HepG2 (cell line): ENCODE data around the gene DNAAF3. TPM values are rescaled to one million over a fixed set of nuclear protein-coding genes. Genes with fewer than 3 reads are reported as not detected.

Experiments
- ATF4 ChIP-seq, 2 experiments: fragments of 450-650 bp in 1 of 2; sonication (generic) in 1 of 2; formaldehyde crosslinking; IDR thresholded peaks; 2 replicates each; pipeline versions ENCODE4 v1.5.0 to v1.8.0; 2020 to 2022; ENCODE audit warnings: mild to moderate bottlenecking in 1 of 2, missing genetic modification reagents in 1 of 2
- CREB1 ChIP-seq, 2 experiments: fragments of 450-650 bp in 1 of 2; IDR thresholded peaks; 2 replicates each; pipeline ENCODE4 v1.6.1; 2016 to 2017; ENCODE audit warnings: control low read depth in 1 of 2, mild to moderate bottlenecking in 1 of 2, missing compliant biosample characterization in 1 of 2, missing genetic modification characterization in 1 of 2
- FOXC1 ChIP-seq: sonication (generic); formaldehyde crosslinking; IDR thresholded peaks from 2 replicates; pipeline ENCODE4 v1.8.0; 2022; ENCODE audit warnings: mild to moderate bottlenecking, missing genetic modification reagents, borderline replicate concordance
- HMGXB4 ChIP-seq, 2 experiments: sonication (generic) in 1 of 2; formaldehyde crosslinking in 1 of 2; IDR thresholded peaks; 2 replicates each; pipeline versions ENCODE4 v1.4.0 to v1.6.1; 2018 to 2020; ENCODE audit warnings: missing genetic modification reagents in 2 of 2, borderline replicate concordance in 1 of 2, low read depth in 1 of 2, mild to moderate bottlenecking in 1 of 2, missing biosample characterization in 1 of 2
- MAF1 ChIP-seq: sonication (generic); formaldehyde crosslinking; IDR thresholded peaks from 2 replicates; pipeline ENCODE4 v1.5.0; 2020; ENCODE audit warnings: missing genetic modification reagents, borderline replicate concordance
- MIER2 ChIP-seq: IDR thresholded peaks from 2 replicates; pipeline ENCODE4 v1.6.1; 2016; ENCODE audit warnings: missing biosample characterization, missing genetic modification reagents
- MXD1 ChIP-seq: sonication (generic); formaldehyde crosslinking; IDR thresholded peaks from 2 replicates; pipeline ENCODE4 v1.4.0; 2020; ENCODE audit warnings: mild to moderate bottlenecking, missing genetic modification reagents
- NPAS2 ChIP-seq: sonication (generic); formaldehyde crosslinking; IDR thresholded peaks from 2 replicates; pipeline ENCODE4 v1.8.0; 2022; ENCODE audit warnings: mild to moderate bottlenecking, missing genetic modification reagents, borderline replicate concordance
- NR0B2 ChIP-seq: sonication (generic); formaldehyde crosslinking; IDR thresholded peaks from 2 replicates; pipeline ENCODE4 v1.4.0; 2020; ENCODE audit warnings: mild to moderate bottlenecking, missing genetic modification reagents
- PRDM15 ChIP-seq: sonication (generic); formaldehyde crosslinking; IDR thresholded peaks from 2 replicates; pipeline ENCODE4 v1.4.0; 2020; ENCODE audit warnings: missing genetic modification reagents
- SALL1 ChIP-seq: sonication (generic); formaldehyde crosslinking; IDR thresholded peaks from 2 replicates; pipeline ENCODE4 v1.8.0; 2022; ENCODE audit warnings: mild to moderate bottlenecking, missing genetic modification reagents
- SOX13 ChIP-seq, 3 experiments: fragments of 450-650 bp in 1 of 3; sonication (generic) in 1 of 3; formaldehyde crosslinking in 1 of 3; IDR thresholded peaks in 2 of 3; conservative IDR thresholded peaks in 1 of 3; 2 replicates each; pipeline versions ENCODE4 v1.5.0 to v1.6.1; 2016 to 2020; ENCODE audit warnings: antibody characterized with exemption in 1 of 3, mild to moderate bottlenecking in 1 of 3, missing compliant biosample characterization in 1 of 3, missing genetic modification reagents in 1 of 3, moderate library complexity in 1 of 3
- THAP11 ChIP-seq: IDR thresholded peaks from 2 replicates; pipeline ENCODE4 v1.6.1; 2016; ENCODE audit warnings: missing biosample characterization, missing genetic modification reagents
- TRIM24 ChIP-seq: sonication (generic); formaldehyde crosslinking; IDR thresholded peaks from 2 replicates; pipeline ENCODE4 v1.8.0; 2022; ENCODE audit warnings: mild to moderate bottlenecking, missing genetic modification reagents
- ZNF329 ChIP-seq: sonication (generic); formaldehyde crosslinking; IDR thresholded peaks from 2 replicates; pipeline ENCODE4 v1.9.0; 2021; ENCODE audit warnings: low read depth, mild to moderate bottlenecking, missing genetic modification reagents
- ZNF335 ChIP-seq: sonication (generic); formaldehyde crosslinking; IDR thresholded peaks from 2 replicates; pipeline ENCODE4 v1.4.0; 2020; ENCODE audit warnings: missing genetic modification reagents
- ZNF383 ChIP-seq: sonication (generic); formaldehyde crosslinking; IDR thresholded peaks from 2 replicates; pipeline ENCODE4 v1.4.0; 2020; ENCODE audit warnings: missing genetic modification reagents, mild to moderate bottlenecking, borderline replicate concordance
- ZNF792 ChIP-seq: IDR thresholded peaks from 2 replicates; pipeline ENCODE4 v1.6.1; 2016
- ZSCAN21 ChIP-seq: sonication (generic); formaldehyde crosslinking; IDR thresholded peaks from 2 replicates; pipeline ENCODE4 v1.8.0; 2022; ENCODE audit warnings: mild to moderate bottlenecking, missing genetic modification reagents, moderate library complexity, borderline replicate concordance
- polyA plus RNA-seq, 8 experiments: library from polyadenylated mRNA; depleted of rRNA in 3 of 8; stranded (reverse) in 7 of 8; unstranded in 1 of 8; fragments of >200 nt; fragmentation: Illumina TruSeq in 4 of 8; extraction: Trizol in 4 of 8; gene quantifications; 2 replicates each; pipeline versions ENCODE4 v1.2.1 to v1.2.3, GENCODE V29; 2011 to 2016; ENCODE audit warnings: low read depth in 4 of 8, missing spikeins in 1 of 8, mixed read lengths in 1 of 8; ENCODE audit not compliant: insufficient read depth in 1 of 8
- total RNA-seq, 5 experiments: library from RNA; depleted of rRNA; stranded (reverse); fragments of >200 nt; fragmentation: Illumina TruSeq; extraction: Trizol; gene quantifications; 2 replicates each; pipeline ENCODE4 v1.2.3, GENCODE V29; 2016; ENCODE audit warnings: low read depth in 1 of 5

The DNAAF3 gene
- total and polyA plus RNA-seq, 2 of the 13 experiments (the other 11 are each of a cell fraction or from before 2014, with no cell fraction given) = 0.30 to 0.40 TPM

GRCh38 chr19:55179606-55180484 lies 13.4 kb upstream of the DNAAF3 start, which contains the start of gene SYT5 (continued):
- TF ChIP-seq PRDM15 (CRISPR knock-in tag) (0 out of 2 replicates have a peak, but pooled peaks have one; percentile 23), NPAS2 (CRISPR knock-in tag) (no peak), ATF4 (CRISPR knock-in tag; IDR thresholded peaks at IDR 0.05) (0 out of 4 replicates have a peak, but pooled peaks of 1 of the 2 experiments have one; percentile 10), ZNF329 (CRISPR knock-in tag) (no peak), MIER2 (CRISPR knock-in tag) (peak; percentile 93), MAF1 (CRISPR knock-in tag) (no peak), CREB1 (IDR thresholded peaks at IDR 0.05) (no peak), CREB1 (CRISPR knock-in tag; IDR thresholded peaks at IDR 0.05) (no peak), SOX13 (IDR thresholded peaks at IDR 0.05) (no peak), SOX13 (CRISPR knock-in tag; conservative IDR thresholded peaks at IDR 0.05 in 1 of 2, IDR thresholded peaks at IDR 0.05 in 1 of 2) (peak in 1 of 2 experiments; percentile 34; a peak in 1 of 4 replicates), FOXC1 (0 out of 2 replicates have a peak, but pooled peaks have one; percentile 36), TRIM24 (CRISPR knock-in tag) (no peak), HMGXB4 (CRISPR knock-in tag; IDR thresholded peaks at IDR 0.05; ENCODE audit: borderline replicate concordance in 1 of 2, low read depth in 1 of 2) (no peak), SALL1 (CRISPR knock-in tag) (peak; percentile 52), ZNF335 (CRISPR knock-in tag) (no peak), ZSCAN21 (CRISPR knock-in tag) (peak; percentile 41; the same call in 1 of the 2 replicates), MXD1 (CRISPR knock-in tag) (peak; percentile 57; the same call in 1 of the 2 replicates), THAP11 (CRISPR knock-in tag) (peak; percentile 50; the same call in 1 of the 2 replicates), ZNF792 (CRISPR knock-in tag) (peak; percentile 14; the same call in 1 of the 2 replicates), ZNF383 (CRISPR knock-in tag) (no peak), NR0B2 (peak; percentile 88; the same call in 1 of the 2 replicates)
